ENCODE results near the gene ADCY1.

DNA sequence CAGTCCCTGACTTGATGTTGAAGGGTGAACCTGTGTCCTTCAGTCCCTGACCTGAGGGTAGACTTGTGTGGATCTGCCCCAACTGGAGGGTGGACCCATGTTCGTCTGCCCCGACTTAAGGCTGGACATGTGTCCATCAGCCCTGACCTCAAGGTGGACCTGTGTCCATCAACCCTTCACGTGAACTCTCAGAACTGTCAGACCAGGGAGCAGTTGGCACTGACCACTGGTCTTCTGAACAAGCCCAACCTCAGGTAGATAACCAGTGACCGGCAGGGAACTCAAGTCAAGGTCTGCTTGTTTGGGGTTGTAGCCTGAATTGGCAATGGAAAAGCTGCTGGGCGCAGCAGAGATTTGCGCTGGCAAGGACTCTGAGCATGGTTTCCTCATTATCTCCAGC lies 96.5 kb downstream of the ADCY1 start:
- no peak for TF ChIP-seq GATA2 (IDR thresholded peaks at IDR 0.05; ENCODE audit: low read depth, low read length)
- no peak for TF ChIP-seq GATA3 (IDR thresholded peaks at IDR 0.05; ENCODE audit: low read depth, low read length)
